ENCODE results near the gene CTTNBP2NL.

GRCh38 chr1:112390775-112391602 lies 5.0 kb upstream of the CTTNBP2NL start:
- no peak for TF ChIP-seq POLR2A (IDR thresholded peaks at IDR 0.05; ENCODE audit: low read length)
- no peak for TF ChIP-seq GATA1 (IDR thresholded peaks at IDR 0.05; ENCODE audit: low read depth, low read length)

Data from erythroblast (primary cell).